Measurements from ENCODE around the gene PCDHGB2. TPM values are rescaled to one million over a fixed set of nuclear protein-coding genes. Genes with fewer than 3 reads are reported as not detected.
"Not testable (repeated sequence)": the region's sequence is repeated elsewhere in the genome, so short reads cannot be mapped to it uniquely, and the experiment has no call there.

Gene PCDHGB2
- total and polyA plus RNA-seq, 2 of the 8 experiments (the other 6 are each of a cell fraction or from before 2014, with no cell fraction given): 1.9 to 2.9 TPM

DNA sequence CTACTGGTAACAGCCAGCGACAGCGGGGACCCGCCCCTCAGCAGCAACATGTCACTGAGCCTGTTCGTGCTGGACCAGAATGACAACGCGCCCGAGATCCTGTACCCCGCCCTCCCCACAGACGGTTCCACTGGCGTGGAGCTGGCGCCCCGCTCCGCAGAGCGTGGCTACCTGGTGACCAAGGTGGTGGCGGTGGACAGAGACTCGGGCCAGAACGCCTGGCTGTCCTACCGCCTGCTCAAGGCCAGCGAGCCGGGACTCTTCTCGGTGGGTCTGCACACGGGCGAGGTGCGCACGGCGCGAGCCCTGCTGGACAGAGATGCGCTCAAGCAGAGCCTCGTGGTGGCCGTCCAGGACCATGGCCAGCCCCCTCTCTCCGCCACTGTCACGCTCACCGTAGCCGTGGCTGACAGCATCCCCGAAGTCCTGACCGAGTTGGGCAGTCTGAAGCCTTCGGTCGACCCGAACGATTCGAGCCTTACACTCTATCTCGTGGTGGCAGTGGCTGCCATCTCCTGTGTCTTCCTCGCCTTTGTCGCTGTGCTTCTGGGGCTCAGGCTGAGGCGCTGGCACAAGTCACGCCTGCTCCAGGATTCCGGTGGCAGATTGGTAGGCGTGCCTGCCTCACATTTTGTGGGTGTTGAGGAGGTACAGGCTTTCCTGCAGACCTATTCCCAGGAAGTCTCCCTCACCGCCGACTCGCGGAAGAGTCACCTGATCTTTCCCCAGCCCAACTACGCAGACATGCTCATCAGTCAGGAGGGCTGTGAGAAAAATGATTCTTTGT, 34.8 kb downstream of the PCDHGB2 start:
- H4K8ac ChIP-seq (ENCODE audit: extremely low read depth, insufficient read depth, low read length); H4K20me1 ChIP-seq (replicated peaks in 1 of 2; ENCODE audit: control insufficient read depth in 1 of 2, insufficient read depth in 2 of 2, low read length in 2 of 2); H2BK15ac ChIP-seq (ENCODE audit: low read length); H2BK12ac ChIP-seq (ENCODE audit: low read depth, low read length); H3K23ac ChIP-seq (ENCODE audit: insufficient read length); H4K5ac ChIP-seq (ENCODE audit: insufficient read length, low read depth, low read length); H3K9ac ChIP-seq (replicated peaks in 1 of 4; ENCODE audit: extremely low read depth in 1 of 4, low read depth in 3 of 4, low read length in 3 of 4); H3K79me2 ChIP-seq (ENCODE audit: control insufficient read depth in 1 of 2, insufficient read depth in 2 of 2, low read length in 2 of 2); H3K4me1 ChIP-seq (replicated peaks in 1 of 4; ENCODE audit: control insufficient read depth in 3 of 4, insufficient read depth in 4 of 4, low read length in 3 of 4); H3K4ac ChIP-seq (replicated peaks; ENCODE audit: insufficient read length, low read depth, low read length); H3K4me3 ChIP-seq (ENCODE audit: extremely low read depth in 1 of 4, insufficient read depth in 2 of 4, low read depth in 3 of 4, low read length in 4 of 4); H3K18ac ChIP-seq (ENCODE audit: extremely low read depth, low read length); H3K27ac ChIP-seq (ENCODE audit: low read depth, low read length); H3K23me2 ChIP-seq (ENCODE audit: low read depth, low read length); H2AFZ ChIP-seq (ENCODE audit: low read length); POLR2A ChIA-PET (ENCODE audit: partially characterized antibody); H2BK120ac ChIP-seq (replicated peaks; ENCODE audit: low read depth, low read length); H4K91ac ChIP-seq (replicated peaks; ENCODE audit: insufficient read length, low read length); H3K79me1 ChIP-seq (ENCODE audit: low read depth, low read length); FAIRE-seq; H3K27me3 ChIP-seq (replicated peaks in 1 of 4; ENCODE audit: control insufficient read depth in 3 of 4, extremely low read depth in 1 of 4, insufficient read depth in 3 of 4, low read length in 3 of 4); H3K56ac ChIP-seq (replicated peaks; ENCODE audit: insufficient read length, low read depth, low read length); H3K4me2 ChIP-seq (ENCODE audit: insufficient read depth in 1 of 2, low read depth in 2 of 2, low read length in 2 of 2); DNase-seq (ENCODE audit: low read depth in 1 of 2, low spot score in 2 of 2); H2BK20ac ChIP-seq (ENCODE audit: low read length); H2BK5ac ChIP-seq (ENCODE audit: low read depth, low read length); H2AK5ac ChIP-seq (ENCODE audit: low read depth, low read length); H3K14ac ChIP-seq (ENCODE audit: insufficient read length): not testable (repeated sequence)
- Histone ChIP-seq H3K9me3 (ENCODE audit: insufficient read depth in 2 of 2, low read depth in 1 of 2, low read length in 1 of 2) (peaks cover 55 to 61% of the 10 kb centered on the region in 2 experiments), H3K36me3 (ENCODE audit: control insufficient read depth in 2 of 4, insufficient read depth in 4 of 4, low read length in 3 of 4) (peaks cover 3 to 24% (median 11%) of the 10 kb centered on the region in 4 experiments; a peak in 7 of 8 replicates)
- CTCF ChIA-PET (ENCODE audit: partially characterized antibody): interaction anchor here (0.6 to 8.7 kb wide), 11 partner anchors 8 to 203 kb away, joined by 3 to 68 read pairs (median 4); partner anchors contain the start of genes PCDHB10, PCDHB15, PCDHGB4 and PCDHGB6
- 97% methylated on average over 34 of the region's 53 CpGs; no CpG with 5 or more reads in 1 of the 2 experiments for WGBS, 2 experiments (ENCODE audit: extremely low coverage in 1 of 2, insufficient coverage in 1 of 2, insufficient read length in 1 of 2, insufficient replicate concordance in 2 of 2, low coverage in 1 of 2, low lambda C conversion rate in 2 of 2, missing lambda C conversion rate in 1 of 2)

Measured in H1 (cell line).